GM12892 (cell line): Measurements from ENCODE around the gene RBCK1. TPM values are rescaled to one million over a fixed set of nuclear protein-coding genes. Genes with fewer than 3 reads are reported as not detected.
A peak's percentile ranks its signal among the peaks of the same experiment; 100 is the strongest.

Experiments
- DNase-seq: peaks from one replicate; pipeline ENCODE4 v3.0.0; 2011; ENCODE audit not compliant: insufficient read length
- FAIRE-seq: peaks from 2 replicates; lab custom pipeline; 2011; peaks lifted over from hg19 to GRCh38; lab: Jason Lieb, UNC
- POLR2A ChIP-seq: IDR thresholded peaks from 2 replicates; pipeline ENCODE4 v1.6.1; 2011; ENCODE audit warnings: low read depth, low read length, control low read depth
- POLR2AphosphoS5 ChIP-seq: IDR thresholded peaks from 2 replicates; pipeline ENCODE4 v1.6.1; 2011; ENCODE audit warnings: low read depth, low read length, control low read depth
- TAF1 ChIP-seq: IDR thresholded peaks from 2 replicates; pipeline ENCODE4 v1.6.1; 2011; ENCODE audit warnings: low read depth, mild to moderate bottlenecking, control low read depth, low read length, borderline replicate concordance
- polyA plus RNA-seq: library from polyadenylated mRNA; unstranded; fragments of >200 nt; gene quantifications from one replicate; pipeline ENCODE4 v1.2.1, GENCODE V29; 2012; ENCODE audit warnings: missing spikeins, inconsistent platforms; ENCODE audit not compliant: missing spikeins

Gene RBCK1
- polyA plus RNA-seq: 64.6 TPM

DNA sequence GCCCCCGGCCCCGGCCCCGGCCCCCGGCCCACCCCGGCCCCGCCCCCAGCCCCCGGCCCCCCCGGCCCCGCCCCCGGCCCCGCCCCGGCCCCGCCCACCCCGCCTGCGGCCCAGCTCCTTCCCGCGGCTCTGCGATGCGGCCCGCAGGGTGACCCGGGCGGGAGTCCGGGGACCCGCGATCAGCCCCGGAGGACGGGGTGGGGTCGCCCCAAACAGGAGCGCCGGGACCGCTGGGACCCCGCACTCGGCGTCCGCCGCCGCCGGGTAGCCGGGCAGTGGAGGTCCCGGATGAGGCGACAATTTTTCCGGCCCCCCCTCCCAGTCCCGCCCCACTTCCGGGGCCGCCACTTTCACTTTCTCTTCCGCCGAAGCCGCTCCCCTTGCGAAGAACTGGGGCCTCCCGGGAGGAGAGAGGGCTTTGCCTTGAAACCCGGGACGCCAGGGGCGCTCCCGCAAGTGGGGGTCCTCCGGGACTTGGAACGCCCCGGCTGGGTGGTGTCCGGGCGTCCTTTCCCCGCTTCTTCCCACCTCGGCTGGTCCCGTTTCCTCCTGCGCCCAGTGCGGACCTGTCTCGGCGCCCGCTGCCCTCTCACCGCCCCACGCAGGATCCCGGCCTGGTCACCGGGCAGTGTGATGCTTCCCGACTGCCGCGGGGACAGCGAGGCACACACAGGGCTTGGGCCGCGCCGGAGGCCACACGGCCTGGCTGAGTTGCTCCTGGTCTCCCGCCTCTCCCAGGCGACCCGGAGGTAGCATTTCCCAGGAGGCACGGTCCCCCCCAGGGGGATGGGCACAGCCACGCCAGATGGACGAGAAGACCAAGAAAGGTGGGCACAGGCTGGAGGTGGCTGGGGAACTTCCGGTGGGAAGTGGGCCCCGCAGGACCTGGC, at the start of gene RBCK1:
Gene RBCK1, plus strand, starts transcription at position 347 of the 890 bp plus-strand sequence. Its CDS starts 459 bp downstream, at position 806.
- FAIRE-seq (peak; percentile 66), DNase-seq (peak; percentile 98)
- TF ChIP-seq POLR2A: peak; percentile 68; the same call in 1 of the 2 replicates
- no peak for TF ChIP-seq POLR2AphosphoS5
- peak; percentile 76; the same call in 1 of the 2 replicates for TF ChIP-seq TAF1

GRCh38 chr20:358891-359555, 49.1 kb upstream of the RBCK1 start:
- FAIRE-seq (no peak), DNase-seq (no peak)
- no peak for TF ChIP-seq POLR2AphosphoS5
- TF ChIP-seq POLR2A: no peak
- no peak for TF ChIP-seq TAF1

DNA sequence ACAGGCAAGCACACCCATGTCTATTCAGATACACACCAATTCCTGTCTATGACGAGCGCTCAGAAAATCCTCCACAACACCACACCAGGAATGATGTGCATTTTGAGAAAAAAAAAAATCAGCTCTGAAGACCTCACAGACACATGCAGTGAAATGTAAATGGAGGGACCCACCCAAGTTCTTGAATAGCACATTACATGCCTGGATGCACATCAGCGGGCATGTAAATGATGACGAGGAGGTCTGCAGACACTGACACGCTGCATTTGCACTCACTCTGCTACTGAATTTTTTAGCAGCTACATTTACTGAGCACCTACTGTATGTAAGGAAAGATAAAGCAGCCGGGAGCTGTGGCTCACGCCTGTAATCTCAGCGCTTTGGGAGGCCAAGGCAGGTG, 46.5 kb upstream of the RBCK1 start:
- TF ChIP-seq TAF1 (no peak), POLR2A (no peak), POLR2AphosphoS5 (no peak)
- DNase-seq (no peak), FAIRE-seq (no peak)

DNA sequence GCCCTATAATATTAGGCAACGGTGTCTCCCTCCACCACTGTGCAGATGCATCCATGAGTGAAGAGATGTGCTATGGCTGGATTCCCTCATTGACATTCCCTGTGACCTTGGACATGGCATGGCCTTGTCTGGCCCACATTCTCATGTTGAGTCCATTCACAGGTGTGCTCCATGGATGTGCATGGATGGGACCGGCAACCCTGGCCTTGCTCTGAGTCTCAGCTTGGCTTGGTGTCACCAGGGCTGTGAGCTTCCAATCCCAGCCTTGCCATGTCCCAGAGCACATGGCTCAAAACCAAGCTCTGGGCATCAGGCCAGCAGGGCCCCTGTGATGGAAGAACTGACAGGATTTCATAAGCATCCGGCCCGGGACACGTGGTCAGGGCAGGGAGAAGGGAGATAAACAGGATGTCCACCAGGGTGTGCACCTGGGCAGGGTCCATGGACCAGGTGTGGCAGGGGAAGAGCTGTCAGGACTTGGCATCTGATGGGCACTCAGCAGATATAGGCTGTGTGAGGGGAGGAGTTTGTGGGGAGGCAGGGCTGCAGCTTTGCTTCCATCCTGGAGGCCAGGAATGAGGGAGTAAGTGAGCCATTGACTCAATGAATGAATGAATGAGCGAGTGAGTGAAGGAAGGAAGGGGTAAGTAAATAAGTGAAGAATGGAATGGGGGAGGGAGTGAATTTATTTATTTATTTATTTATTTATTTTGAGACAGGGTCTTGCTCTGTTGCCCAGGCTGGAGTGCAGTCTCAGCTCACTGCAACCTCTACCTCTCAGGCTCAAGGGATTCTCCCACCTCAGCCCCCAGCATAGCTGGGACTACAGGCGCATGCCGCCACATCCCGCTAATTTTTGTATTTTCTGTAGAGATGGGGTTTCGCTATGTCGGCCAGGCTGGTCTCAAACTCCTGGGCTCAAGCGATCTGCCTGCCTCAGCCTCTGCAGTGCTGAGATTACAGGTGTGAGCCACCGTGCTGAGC, 45.5 kb upstream of the RBCK1 start:
- DNase-seq: no peak
- no peak for FAIRE-seq
- TF ChIP-seq POLR2A (no peak), TAF1 (no peak)

DNA sequence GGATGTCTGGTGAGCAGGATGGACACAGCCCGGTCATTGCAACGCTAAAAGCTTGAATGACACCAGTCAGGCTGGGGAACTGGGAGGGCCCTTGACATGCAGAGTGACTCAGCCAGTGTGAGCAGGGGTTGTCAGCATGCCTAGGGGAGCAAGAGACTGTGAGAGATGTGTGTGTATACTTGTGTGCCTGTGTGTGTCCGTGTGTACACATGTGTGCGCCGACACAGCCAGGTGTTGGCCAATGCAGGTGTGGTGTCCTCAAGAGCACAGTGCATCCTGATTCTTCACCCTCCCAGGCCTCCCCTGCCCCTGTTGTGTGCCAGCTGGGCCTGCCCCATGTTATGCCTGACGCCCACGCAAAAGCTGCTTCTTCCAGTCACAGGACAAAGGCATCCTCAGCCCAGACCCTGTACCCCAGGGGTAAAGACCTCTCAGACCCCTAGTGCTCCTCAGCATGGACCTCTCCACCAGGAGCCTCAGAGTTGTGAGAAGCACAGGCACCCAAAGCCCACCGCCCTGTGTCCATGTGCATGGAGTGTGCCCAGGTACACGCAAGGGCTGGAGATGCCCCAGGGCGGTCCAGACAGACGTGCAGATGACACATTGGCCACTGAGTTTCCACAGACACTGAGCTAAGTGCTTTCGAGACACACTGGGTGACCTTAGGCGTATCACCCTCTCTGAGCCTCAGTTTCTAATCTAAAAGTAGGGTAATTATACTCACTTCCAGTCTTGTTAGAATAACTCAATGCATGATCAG, 44.6 kb upstream of the RBCK1 start:
- no peak for DNase-seq
- no peak for FAIRE-seq
- no peak for TF ChIP-seq POLR2AphosphoS5
- TF ChIP-seq POLR2A: no peak
- no peak for TF ChIP-seq TAF1

DNA sequence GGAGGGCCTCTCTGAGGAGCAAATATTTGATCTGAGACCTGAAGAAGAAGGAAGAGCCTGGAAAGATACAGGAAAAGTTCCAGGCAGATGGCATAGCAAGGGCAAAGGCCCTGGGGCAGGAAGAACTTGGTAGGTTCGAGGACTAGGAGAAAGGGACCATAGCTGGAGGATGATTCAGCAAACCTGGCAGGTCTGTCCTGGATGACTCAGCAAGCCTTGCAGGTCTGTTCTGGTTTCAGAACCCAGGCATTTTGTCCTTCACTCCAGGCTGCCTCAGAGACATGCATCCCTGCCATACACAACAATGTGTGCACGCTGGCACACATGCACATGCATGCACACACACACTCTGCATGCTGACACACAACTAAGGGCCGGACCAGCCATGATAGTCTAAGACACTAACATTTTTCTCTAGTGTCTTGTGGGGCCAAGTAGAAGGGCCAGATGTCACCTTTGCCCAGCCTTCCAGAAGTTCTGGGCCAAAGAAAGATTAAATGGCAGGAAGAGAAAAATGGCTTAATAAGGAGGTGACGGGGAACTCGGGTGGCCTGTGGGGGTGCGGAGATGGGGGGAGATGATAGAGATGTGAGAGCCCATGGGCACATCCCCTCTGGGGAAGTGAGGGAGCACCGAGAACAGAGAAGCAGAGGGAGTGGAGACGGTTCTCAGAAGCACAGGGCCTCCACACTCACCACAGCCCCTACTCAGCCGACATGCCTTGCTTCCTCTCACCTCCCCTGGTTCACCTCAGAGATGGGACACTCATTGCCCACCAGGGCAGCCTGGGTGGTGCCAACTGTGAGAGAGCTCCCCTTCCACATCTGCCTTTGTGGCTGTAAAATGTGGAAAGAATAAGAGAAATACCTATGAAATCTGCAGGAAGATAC, 42.9 kb upstream of the RBCK1 start:
- no peak for TF ChIP-seq POLR2A
- no peak for TF ChIP-seq POLR2AphosphoS5
- no peak for TF ChIP-seq TAF1
- FAIRE-seq (no peak), DNase-seq (no peak)

DNA sequence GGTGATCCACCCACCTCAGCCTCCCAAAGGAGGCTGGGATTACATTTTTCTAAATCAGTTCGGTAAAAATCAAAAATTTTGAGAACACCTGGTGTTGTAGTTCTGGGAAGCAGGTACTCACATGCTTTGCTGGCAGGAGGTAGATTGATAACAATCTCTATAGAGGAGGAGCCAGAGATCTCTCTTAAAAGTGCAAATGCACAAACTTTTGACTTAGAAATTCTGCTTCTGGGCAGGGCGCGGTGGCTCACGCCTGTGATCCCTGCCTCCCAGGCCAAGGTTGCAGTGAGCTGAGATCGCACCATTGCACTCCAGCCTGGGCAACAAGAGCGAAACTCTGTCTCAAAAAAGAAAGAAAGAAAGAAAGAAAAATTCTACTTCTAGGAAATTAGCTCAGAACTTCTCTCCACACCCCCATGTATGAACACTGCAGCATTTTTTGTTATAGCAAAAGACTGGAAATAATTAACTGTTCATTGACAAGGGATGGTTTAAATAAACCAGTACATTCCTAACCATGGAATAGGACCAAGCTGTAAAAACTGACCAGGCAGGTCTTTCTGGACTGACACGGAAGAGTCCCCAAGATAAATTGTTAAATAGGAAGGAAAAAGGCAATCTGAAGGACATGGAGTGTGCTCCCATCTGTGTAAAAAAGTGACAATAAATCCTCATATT, 41.9 kb upstream of the RBCK1 start:
- no peak for DNase-seq
- no peak for FAIRE-seq
- TF ChIP-seq TAF1 (no peak), POLR2AphosphoS5 (no peak), POLR2A (no peak)

GRCh38 chr20:366719-367485, 41.2 kb upstream of the RBCK1 start:
- FAIRE-seq: no peak
- TF ChIP-seq POLR2A: no peak
- no peak for TF ChIP-seq TAF1
- no peak for TF ChIP-seq POLR2AphosphoS5
- no peak for DNase-seq

DNA sequence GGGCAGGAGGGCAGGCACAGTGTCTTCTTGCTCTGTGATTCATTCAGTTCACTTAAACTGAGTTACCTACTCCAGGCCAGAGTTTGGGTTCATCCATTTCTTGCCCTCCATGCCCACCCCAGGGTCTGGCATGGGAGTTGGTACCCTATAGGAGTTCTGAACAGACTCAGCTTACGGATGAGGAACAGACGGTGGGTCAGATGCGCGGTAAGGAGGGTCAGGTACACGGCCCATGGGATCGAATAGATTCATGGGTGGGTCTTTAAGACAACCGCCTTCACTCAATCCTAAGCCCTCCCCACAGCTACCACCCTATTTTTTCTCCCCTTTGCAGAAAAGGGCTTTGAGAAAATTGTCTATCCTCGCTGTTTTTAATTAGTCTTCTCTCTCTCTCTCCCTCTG, 40.6 kb upstream of the RBCK1 start:
- FAIRE-seq: no peak
- no peak for DNase-seq

More for the DNA sequence above, 40.6 kb upstream of the RBCK1 start:
- TF ChIP-seq POLR2A (no peak), POLR2AphosphoS5 (no peak), TAF1 (no peak)
